GM18909 (cell line): ENCODE data around the gene EIF3CL.
"Not testable (repeated sequence)": the region's sequence is repeated elsewhere in the genome, so short reads cannot be mapped to it uniquely, and the experiment has no call there.

Experiments
- ATAC-seq: cut with Tn5 transposase; IDR thresholded peaks from one replicate; pipeline ENCODE4 v1.9.1; 2021; ENCODE audit warnings: mild to moderate bottlenecking; ENCODE audit not compliant: unreplicated experiment, poor library complexity

The EIF3CL gene

DNA sequence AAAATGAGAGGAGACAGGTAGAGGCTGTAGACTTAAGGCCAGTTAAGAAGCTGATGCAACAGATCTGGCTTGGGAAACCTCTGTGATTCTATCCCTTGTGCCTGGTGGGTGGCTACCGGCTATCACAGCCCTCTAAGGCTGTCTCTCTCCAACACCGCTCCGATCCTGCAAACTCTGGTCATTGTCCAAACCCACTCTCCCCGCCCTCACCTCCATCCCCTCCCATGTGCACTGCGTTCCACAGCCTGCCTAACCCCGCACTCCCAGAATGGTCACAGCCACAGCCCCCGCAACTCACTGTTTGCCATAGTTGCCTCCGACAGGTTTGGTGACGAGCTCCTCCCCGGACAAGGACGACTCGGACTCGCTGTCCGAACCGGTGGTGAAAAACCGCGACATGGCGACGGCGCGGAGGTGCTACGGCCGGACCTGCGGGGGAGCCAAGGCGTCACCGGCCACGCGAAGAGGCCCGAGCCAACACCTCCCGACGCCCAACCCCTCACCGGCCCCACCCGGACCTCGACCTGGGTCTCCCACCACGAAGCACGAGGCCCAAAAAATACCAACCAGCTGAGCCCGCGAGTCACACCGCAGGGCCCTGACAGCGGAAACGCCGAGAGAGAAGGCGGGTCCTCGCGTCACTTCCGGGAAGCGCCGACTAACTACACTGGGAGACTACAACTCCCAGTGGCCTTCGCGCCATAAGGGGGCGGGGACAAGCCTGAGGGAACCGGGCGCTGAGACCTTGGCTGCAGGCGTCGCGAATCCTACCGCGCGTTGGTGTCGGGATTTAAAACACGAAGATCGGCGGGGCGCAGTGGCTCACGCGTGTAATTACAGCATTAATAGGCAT, at the start of gene EIF3CL:
Gene EIF3CL, minus strand, starts transcription at position 622 of the 853 bp plus-strand sequence. Its CDS starts 223 bp downstream, at position 399.
- ATAC-seq = peak; percentile 95

GRCh38 chr16:28447081-28447480, 43.4 kb upstream of the EIF3CL start:
- not testable (repeated sequence) for ATAC-seq

GRCh38 chr16:28446388-28446787, 42.7 kb upstream of the EIF3CL start:
- not testable (repeated sequence) for ATAC-seq

- ATAC-seq = not testable (repeated sequence)
Measured at GRCh38 chr16:28443943-28444342, 40.3 kb upstream of the EIF3CL start.

- not testable (repeated sequence) for ATAC-seq
Measured at GRCh38 chr16:28438899-28439298, 35.3 kb upstream of the EIF3CL start.

GRCh38 chr16:28435340-28435739, 31.7 kb upstream of the EIF3CL start:
- not testable (repeated sequence) for ATAC-seq

GRCh38 chr16:28426060-28426680, 22.5 kb upstream of the EIF3CL start:
- not testable (repeated sequence) for ATAC-seq

GRCh38 chr16:28421071-28421750, 17.6 kb upstream of the EIF3CL start:
- ATAC-seq = not testable (repeated sequence)

DNA sequence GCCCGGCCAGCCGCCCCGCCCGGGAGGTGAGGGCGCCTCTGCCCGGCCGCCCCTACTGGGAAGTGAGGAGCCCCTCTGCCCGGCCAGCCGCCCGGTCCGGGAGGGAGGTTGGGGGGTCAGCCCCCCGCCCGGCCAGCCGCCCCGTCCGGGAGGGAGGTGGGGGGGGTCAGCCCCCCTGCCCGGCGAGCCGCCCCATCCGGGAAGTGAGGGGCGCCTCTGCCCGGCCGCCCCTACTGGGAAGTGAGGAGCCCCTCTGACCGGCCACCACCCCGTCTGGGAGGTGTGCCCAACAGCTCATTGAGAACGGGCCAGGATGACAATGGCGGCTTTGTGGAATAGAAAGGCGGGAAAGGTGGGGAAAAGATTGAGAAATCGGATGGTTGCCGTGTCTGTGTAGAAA, 13.4 kb upstream of the EIF3CL start:
- ATAC-seq = not testable (repeated sequence)

DNA sequence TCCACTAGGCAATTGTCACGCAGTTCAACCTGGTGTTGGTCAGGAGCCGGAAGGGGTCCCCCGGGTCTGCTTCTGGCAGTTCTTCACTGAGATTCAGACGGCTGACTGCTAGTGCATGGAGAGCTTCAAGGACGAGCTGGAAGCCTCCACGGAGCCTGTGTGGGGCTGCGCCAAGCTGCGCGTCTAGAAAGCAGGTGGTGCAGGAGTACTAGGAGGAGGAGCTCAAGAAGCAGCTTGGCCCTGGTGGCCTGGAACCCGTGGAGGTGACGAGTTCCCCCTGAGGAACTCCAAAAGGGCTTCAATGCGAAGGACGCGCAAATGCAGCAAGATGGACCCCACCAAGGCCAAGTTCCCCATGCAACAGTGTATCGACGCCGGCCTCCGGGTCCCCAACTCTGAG, 10.9 kb upstream of the EIF3CL start:
- not testable (repeated sequence) for ATAC-seq

- ATAC-seq = not testable (repeated sequence)
Measured at GRCh38 chr16:28413585-28413984, 9.9 kb upstream of the EIF3CL start.

- not testable (repeated sequence) for ATAC-seq
Measured at GRCh38 chr16:28392054-28392453, 11.6 kb downstream of the EIF3CL start.

DNA sequence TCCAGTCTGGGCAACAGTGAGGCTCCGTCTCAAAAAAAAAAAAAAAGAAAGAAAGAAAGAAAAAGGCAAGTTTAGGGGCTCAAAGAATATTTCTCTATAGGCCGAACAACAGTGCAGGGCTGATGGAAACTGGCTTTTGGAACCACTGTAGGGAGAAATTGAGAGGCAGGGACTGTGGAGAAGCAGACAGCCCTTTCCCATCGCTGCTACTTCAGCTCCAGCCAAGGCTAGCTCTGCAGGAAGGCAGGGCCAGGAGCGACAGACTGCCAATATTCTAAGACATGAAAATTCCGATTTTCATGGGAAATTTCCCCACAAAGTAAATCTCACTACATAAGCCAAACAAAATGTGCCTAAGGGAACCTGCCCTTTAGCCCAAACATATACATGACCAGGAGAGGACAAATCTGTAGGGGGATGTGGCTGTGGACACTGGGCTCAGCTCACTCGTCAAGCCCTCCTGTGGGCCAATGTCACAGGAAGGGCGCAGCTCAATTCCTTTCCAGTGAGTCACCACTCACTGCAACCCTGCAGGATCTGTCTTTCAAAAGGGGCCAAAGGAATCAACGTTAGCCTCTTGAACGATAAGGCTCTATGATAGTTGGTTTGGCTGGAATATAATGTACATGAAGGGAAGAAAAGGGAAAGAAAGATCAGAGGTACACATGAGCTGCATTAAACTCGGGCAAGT, 21.3 kb downstream of the EIF3CL start:
- not testable (repeated sequence) for ATAC-seq

DNA sequence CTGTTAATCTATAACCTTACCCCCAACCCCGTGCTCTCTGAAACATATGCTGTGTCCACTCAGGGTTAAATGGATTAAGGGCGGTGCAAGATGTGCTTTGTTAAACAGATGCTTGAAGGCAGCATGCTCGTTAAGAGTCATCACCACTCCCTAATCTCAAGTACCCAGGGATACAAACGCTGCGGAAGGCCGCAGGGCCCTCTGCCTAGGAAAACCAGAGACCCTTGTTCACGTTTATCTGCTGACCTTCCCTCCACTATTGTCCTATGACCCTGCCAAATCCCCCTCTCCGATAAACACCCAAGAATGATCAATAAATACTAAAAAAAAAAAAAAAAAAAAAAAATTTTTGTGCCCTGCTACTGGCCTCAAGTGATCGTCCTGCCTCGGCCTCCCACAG, 25.8 kb downstream of the EIF3CL start:
- not testable (repeated sequence) for ATAC-seq

DNA sequence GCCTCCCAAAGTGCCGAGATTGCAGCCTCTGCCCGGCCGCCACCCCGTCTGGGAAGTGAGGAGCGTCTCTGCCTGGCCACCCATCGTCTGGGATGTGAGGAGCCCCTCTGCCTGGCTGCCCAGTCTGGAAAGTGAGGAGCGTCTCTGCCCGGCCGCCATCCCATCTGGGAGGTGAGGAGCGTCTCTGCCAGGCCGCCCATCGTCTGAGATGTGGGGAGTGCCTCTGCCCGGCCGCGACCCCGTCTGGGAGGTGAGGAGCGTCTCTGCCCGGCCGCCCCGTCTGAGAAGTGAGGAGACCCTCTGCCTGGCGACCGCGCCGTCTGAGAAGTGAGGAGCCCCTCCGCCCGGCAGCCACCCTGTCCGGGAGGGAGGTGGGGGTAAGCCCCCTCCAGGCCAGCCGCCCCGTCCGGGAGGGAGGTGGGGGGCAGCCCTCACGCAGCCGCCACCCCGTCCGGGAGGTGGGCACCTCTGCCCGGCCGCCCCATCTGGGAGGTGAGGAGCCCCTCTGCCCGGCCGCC, 26.5 kb downstream of the EIF3CL start:
- ATAC-seq = not testable (repeated sequence)

GRCh38 chr16:28375115-28375514, 28.5 kb downstream of the EIF3CL start:
- not testable (repeated sequence) for ATAC-seq

DNA sequence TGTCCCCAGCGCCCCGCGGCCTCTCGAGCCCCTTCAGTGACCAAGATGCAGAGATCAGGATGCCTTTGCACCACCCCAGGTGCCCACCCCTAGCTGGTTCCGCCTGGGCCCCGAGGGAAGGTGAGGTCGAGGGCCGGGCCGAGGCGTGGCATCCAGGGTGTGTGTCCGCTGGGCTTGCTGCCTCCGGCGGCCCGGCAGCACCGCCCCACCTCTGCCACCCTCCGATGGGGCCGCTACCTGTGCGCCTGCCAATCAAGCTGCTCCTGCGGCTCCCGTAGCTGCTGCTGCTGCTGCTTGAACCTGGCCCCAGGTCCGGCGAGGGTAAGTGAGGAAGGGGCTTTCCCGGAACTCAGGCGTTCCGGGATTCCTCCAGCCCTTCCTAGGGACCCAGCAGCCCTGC, 29.4 kb downstream of the EIF3CL start:
- not testable (repeated sequence) for ATAC-seq

- ATAC-seq = not testable (repeated sequence)
Measured at GRCh38 chr16:28367926-28368325, 35.7 kb downstream of the EIF3CL start.

DNA sequence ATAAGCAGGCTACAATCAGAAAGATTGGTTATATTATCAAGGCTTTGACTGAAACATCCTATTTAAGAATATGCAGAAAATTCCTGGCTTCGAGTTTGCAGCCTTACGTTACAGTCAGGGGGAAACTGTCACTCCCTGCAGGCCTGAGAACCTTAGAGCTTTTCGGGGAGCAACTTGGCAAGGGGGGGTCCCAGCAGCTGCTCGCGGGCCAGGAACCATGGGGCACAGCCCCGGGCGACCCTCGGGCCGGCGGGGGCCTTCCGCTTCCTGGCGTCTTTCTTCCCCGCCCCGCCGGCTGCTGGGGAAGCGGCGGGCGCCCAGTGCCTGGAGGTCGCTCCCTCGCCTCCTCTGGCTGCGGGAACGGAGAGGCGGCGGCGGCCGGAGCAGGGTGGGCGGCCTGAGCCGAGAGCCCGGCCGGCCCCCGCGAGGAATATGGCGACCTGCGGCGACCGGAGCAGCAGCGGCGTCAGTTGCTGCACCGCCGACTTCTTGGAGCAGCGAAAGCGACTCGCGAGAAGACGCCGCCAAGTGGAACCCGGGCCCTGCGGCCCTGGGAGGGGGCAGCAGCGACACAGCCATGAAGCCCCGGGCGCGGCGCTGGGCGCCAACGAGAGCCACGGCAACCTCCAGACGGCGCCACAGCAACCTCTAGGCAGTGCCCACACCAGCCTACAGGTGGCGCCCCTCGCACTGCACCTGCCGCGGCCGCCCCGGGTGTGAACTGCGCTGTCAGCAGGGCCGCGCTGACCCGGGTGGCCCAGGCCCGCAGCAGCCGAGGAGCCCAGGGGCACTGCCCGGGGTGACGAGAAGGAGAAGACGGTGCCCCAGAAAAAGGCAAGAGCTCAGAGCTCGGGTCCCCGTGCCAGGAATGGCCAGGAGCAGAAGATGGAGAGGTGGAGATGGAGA, 39.1 kb downstream of the EIF3CL start:
- peak; percentile 80 for ATAC-seq
